Mammary epithelial cell (primary cell): ENCODE data around the gene THY1.

Experiments used
- CTCF ChIP-seq, 2 donors: IDR thresholded peaks in 1 of 2; conservative IDR thresholded peaks in 1 of 2; 2 replicates each; pipeline ENCODE4 v1.5.1; 2011 to 2012; ENCODE audit warnings: inconsistent platforms in 2 of 2, low read length in 2 of 2, mild to moderate bottlenecking in 2 of 2, control low read depth in 1 of 2, low read depth in 1 of 2; ENCODE audit not compliant: insufficient read depth in 1 of 2; ENCODE audit errors: extremely low read depth in 1 of 2
- EZH2 ChIP-seq: IDR thresholded peaks from 2 replicates; pipeline ENCODE4 v1.6.1; 2012; ENCODE audit warnings: low read length, inconsistent platforms, borderline replicate concordance

DNA sequence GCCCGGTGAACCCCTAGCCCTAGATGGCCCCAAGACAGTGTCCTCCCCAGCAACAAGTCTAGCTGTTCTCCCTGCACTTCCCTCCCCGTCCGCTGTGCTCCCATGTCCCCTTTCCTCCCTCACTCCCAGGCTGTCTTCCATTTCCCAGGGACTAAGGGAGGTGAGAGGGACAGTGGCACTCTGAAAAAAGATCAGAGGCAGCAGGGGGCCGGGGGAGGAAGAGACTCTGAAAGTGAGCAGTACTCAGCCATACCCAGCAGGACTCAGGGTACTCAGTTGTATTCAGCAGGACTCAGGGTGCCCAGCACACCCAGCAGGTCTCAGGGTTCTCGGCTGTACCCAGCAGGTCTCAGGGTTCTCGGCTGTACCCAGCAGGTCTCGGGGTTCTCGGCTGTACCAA lies 48.4 kb upstream of the THY1 start:
- TF ChIP-seq EZH2 (no peak), CTCF (conservative IDR thresholded peaks at IDR 0.05 in 1 of 2, IDR thresholded peaks at IDR 0.05 in 1 of 2; ENCODE audit: extremely low read depth in 1 of 2, insufficient read depth in 1 of 2, low read depth in 1 of 2, low read length in 2 of 2) (no peak)
